AG09309 (cell line): ENCODE measurements around the gene MYH10.
A peak's percentile ranks its signal among the peaks of the same experiment; 100 is the strongest.

Experiments
- DNase-seq: peaks from one replicate; pipeline ENCODE4 v3.0.0-alpha.2; 2010; ENCODE audit warnings: low read depth
- H3K4me3 ChIP-seq: 2 replicates; pipeline ENCODE4 v1.5.1; 2011; ENCODE audit warnings: mild to moderate bottlenecking, low read depth, low read length, moderate library complexity; ENCODE audit not compliant: control insufficient read depth
- TF ChIP-seq, protein P1 (sequence below): IDR thresholded peaks from 2 replicates; pipeline ENCODE4 v1.5.1; 2011; ENCODE audit warnings: mild to moderate bottlenecking, low read depth, low read length, inconsistent platforms; ENCODE audit not compliant: insufficient read depth, control insufficient read depth; ENCODE audit errors: missing control alignments

The MYH10 gene

DNA sequence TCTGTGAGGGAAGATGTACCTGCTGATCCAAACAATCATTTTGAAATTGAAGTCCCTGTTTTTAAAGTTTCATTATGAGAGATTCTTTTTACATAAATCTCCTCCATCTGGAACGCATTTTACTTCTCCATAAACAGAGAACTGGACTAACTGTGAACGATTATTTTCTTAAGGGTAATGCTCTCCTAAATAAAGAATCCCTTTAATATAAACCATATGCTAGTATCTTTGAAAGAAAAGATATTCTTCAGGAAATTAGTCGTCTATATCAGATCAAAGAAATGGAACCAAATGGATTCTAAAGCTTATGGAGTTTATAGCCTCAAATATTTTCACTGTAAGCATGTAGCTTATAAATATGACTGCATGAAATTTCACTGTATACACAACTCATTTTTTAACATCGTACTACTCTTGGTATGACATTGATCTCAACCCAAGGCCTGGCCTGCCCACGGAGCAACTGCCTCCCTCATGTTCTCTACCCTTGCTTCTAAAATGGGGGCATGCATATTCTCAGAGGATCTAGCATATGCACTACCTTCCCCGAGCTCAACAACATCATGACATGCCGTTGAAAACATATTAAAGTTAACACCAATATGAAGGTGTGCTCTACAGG, 66.4 kb downstream of the MYH10 start:
- no peak overlapping the region for H3K4me3 ChIP-seq
- TF ChIP-seq, protein P1, sequence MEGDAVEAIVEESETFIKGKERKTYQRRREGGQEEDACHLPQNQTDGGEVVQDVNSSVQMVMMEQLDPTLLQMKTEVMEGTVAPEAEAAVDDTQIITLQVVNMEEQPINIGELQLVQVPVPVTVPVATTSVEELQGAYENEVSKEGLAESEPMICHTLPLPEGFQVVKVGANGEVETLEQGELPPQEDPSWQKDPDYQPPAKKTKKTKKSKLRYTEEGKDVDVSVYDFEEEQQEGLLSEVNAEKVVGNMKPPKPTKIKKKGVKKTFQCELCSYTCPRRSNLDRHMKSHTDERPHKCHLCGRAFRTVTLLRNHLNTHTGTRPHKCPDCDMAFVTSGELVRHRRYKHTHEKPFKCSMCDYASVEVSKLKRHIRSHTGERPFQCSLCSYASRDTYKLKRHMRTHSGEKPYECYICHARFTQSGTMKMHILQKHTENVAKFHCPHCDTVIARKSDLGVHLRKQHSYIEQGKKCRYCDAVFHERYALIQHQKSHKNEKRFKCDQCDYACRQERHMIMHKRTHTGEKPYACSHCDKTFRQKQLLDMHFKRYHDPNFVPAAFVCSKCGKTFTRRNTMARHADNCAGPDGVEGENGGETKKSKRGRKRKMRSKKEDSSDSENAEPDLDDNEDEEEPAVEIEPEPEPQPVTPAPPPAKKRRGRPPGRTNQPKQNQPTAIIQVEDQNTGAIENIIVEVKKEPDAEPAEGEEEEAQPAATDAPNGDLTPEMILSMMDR, result no peak
- DNase-seq, result peak; percentile 29

DNA sequence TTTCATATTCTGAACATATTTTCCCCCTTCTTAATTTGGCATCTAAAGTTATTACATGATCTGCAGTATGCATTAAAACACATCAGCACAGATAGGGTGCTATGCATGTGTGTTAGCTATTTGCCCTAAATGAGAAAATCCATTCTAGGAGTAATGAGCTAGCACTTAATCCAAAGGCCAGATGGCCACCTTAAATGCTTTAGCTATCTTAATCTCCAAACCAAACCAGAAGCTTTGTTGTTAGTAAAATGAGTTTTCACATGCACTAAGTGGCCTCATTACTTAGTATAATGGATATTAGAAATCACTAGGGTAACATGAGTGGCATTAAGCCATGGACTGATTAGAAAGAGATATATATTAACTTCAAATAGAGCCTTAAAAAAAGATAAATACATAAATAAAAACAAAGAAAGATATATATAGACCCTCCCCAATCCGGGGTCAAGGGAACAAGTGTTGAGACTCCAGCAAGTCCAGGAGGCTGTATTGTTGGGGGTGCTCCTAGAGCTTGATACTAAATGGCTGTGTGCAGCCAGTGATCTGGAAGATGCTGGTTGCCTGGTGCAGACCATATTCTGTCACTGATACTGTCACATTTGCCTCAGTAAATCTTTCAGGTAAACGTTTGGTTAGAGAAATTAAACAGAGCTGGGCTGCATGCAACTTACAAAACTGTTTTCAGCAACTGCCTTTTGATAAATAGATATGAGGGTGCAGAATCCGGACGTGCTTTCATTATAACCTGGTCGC, 67.3 kb downstream of the MYH10 start:
- DNase-seq, result no peak
- TF ChIP-seq, protein P1, result no peak
- no peak overlapping the region for H3K4me3 ChIP-seq

DNA sequence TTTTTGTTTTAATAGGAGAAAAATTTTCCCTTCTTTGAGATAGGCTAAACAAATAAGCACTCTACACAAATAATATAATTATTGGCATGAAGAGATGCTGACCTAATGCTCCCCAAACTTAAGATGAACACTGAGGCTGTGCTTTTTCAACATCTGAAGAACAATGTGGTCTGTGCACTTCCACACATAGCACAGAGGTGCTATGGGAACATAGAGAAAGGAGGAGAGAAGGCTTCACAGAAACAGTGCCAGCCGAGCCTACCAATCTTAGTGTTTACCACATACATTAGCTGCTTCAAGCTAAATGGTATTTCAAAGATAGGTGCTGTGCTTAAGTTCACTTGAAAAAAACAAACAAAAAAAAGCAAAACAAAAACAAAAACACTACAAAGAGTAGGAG, 72.4 kb downstream of the MYH10 start:
- TF ChIP-seq, protein P1, result no peak
- no peak overlapping the region for H3K4me3 ChIP-seq
- no peak for DNase-seq

DNA sequence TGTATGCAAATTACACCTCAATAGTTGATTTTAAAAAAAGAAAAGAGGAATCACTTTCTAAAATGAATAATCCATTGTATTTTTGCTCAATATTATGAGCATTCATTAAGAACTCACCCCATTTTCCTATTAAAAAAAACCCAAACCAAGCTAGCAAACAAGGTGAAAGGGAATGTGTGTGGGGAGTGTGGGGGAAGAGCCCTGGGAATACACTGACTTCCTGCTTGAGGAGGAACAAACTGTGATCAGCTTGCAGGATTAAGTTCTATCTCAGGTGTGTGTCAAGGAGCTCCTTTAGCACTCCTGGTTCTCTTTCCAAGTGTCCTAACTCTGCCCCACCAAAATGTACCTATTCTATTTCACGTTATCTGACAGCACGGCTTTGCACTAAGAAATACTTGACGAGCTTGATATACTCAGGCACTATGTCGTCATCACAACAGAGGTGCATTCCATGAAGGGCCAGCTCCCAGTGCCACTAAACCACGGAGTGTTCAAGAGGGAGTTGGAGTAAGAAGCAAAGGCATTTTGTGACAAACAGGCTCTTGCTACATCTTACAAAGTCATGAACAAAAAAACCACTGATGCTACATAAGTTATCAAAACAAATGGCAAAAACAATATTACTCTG, 73.2 kb downstream of the MYH10 start:
- H3K4me3 ChIP-seq, result no peak overlapping the region
- no peak for DNase-seq
- TF ChIP-seq, protein P1, result no peak

DNA sequence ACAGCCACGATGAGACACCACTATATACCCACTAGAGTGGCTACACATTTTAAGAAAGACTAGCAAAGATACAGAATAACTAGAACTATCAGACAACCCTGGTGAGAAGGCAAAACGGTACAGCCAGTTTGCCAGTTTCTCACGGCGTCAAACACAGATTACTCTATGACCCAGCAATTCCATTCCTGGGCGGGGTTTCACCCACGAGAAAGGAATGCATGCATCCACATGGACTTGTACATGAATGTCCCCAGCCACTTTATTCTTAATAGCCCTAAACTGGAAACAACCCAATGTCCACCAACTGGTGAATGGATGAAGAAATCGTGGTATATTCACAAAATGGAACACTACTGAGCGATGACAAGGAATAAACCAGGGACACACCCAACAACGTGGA, 74.5 kb downstream of the MYH10 start:
- no peak overlapping the region for H3K4me3 ChIP-seq
- DNase-seq, result no peak
- TF ChIP-seq, protein P1, result no peak

DNA sequence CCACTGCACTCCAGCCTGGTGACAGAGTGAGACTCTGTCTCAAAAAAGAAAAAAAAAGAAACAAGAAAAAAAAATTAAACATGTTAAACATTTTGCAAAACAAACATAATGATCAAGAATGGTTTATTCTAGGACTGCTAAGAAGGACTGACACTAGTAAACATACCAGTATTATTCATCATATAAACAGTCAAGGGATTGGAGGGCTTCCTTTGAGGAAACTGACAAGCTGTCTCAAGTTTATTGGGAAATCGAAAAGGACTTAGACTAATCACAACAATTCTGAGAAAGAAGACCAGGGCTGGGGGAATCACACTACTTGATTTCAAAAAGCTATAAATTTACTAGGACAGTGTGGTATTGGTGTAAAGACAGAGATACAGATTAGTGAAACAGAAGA, 75.5 kb downstream of the MYH10 start:
- TF ChIP-seq, protein P1, result no peak
- DNase-seq, result no peak
- no peak overlapping the region for H3K4me3 ChIP-seq
